H1 (cell line): Measurements from ENCODE around the gene ZNF556. TPM values are rescaled to one million over a fixed set of nuclear protein-coding genes. Genes with fewer than 3 reads are reported as not detected.

ENCODE experiments used
- CTCF ChIA-PET: fragments of 300-600 bp; sonication (Branson Sonifier 250); formaldehyde crosslinking; loops from one replicate; lab custom pipeline; 2021; ENCODE audit not compliant: partially characterized antibody; lab: Charles Lee
- POLR2A ChIA-PET: fragments of 300-600 bp; sonication (Branson Sonifier 250); formaldehyde crosslinking; loops from one replicate; lab custom pipeline; 2021; ENCODE audit warnings: inconsistent platforms; ENCODE audit not compliant: partially characterized antibody; lab: Charles Lee
- DNase-seq, 2 experiments: peaks; one replicate each; pipeline versions ENCODE4 v3.0.0 to v3.0.0-alpha.2; 2010 to 2022; ENCODE audit warnings: low spot score in 2 of 2, low read depth in 1 of 2, mixed read lengths in 1 of 2
- FAIRE-seq: peaks from 2 replicates; lab custom pipeline; 2011; peaks lifted over from hg19 to GRCh38; lab: Jason Lieb, UNC
- H2AFZ ChIP-seq: 2 replicates; pipeline ENCODE4 v1.8.1; 2012; ENCODE audit warnings: low read length, inconsistent platforms
- H2AK5ac ChIP-seq: 2 replicates; pipeline ENCODE4 v1.6.1; 2013; ENCODE audit warnings: low read depth, low read length
- H2BK120ac ChIP-seq: replicated peaks from 2 replicates; pipeline ENCODE3; 2013; ENCODE audit warnings: low read depth, low read length, inconsistent platforms
- H2BK12ac ChIP-seq: 2 replicates; pipeline ENCODE4 v1.6.1; 2013; ENCODE audit warnings: low read depth, low read length
- H2BK15ac ChIP-seq: 2 replicates; pipeline ENCODE4 v1.6.1; 2013; ENCODE audit warnings: low read length
- H2BK20ac ChIP-seq: 2 replicates; pipeline ENCODE4 v1.6.1; 2013; ENCODE audit warnings: low read length
- H2BK5ac ChIP-seq: 2 replicates; pipeline ENCODE4 v1.6.1; 2013; ENCODE audit warnings: low read depth, low read length
- H3K14ac ChIP-seq: 2 replicates; pipeline ENCODE4 v1.6.1; 2013; ENCODE audit warnings: inconsistent platforms; ENCODE audit not compliant: insufficient read length
- H3K18ac ChIP-seq: 2 replicates; pipeline ENCODE4 v1.6.1; 2013; ENCODE audit warnings: low read length; ENCODE audit errors: extremely low read depth
- H3K23ac ChIP-seq: 2 replicates; pipeline ENCODE4 v1.6.1; 2013; ENCODE audit warnings: inconsistent platforms; ENCODE audit not compliant: insufficient read length
- H3K23me2 ChIP-seq: 2 replicates; pipeline ENCODE4 v1.6.1; 2013; ENCODE audit warnings: low read depth, low read length
- H3K27ac ChIP-seq: 2 replicates; pipeline ENCODE4 v1.6.1; 2011; ENCODE audit warnings: low read depth, low read length, inconsistent platforms
- H3K27me3 ChIP-seq, 4 experiments: replicated peaks in 1 of 4; 1 replicate in 1 of 4; 2 replicates in 3 of 4; pipeline versions ENCODE4 v1.6.1 to v1.8.1; 2011 to 2013; ENCODE audit warnings: low read length in 3 of 4, mild to moderate bottlenecking in 3 of 4, inconsistent platforms in 2 of 4, mixed read lengths in 2 of 4, moderate library complexity in 1 of 4; ENCODE audit not compliant: control insufficient read depth in 3 of 4, insufficient read depth in 3 of 4; ENCODE audit errors: extremely low read depth in 1 of 4
- H3K36me3 ChIP-seq, 4 experiments: 2 replicates each; pipeline versions ENCODE4 v1.6.1 to v1.8.1; 2011 to 2013; ENCODE audit warnings: mild to moderate bottlenecking in 4 of 4, low read length in 3 of 4, moderate library complexity in 2 of 4, control low read depth in 1 of 4, inconsistent platforms in 1 of 4; ENCODE audit not compliant: insufficient read depth in 4 of 4, control insufficient read depth in 2 of 4
- H3K4ac ChIP-seq: replicated peaks from 2 replicates; pipeline ENCODE3; 2013; ENCODE audit warnings: low read length, low read depth, mixed read lengths, inconsistent platforms; ENCODE audit not compliant: insufficient read length
- H3K4me1 ChIP-seq, 4 experiments: replicated peaks in 1 of 4; 1 replicate in 1 of 4; 2 replicates in 3 of 4; pipeline versions ENCODE4 v1.6.1 to v1.8.1; 2011 to 2013; ENCODE audit warnings: low read length in 3 of 4, inconsistent platforms in 2 of 4, mixed read lengths in 1 of 4; ENCODE audit not compliant: insufficient read depth in 4 of 4, control insufficient read depth in 3 of 4
- H3K4me2 ChIP-seq, 2 experiments: 2 replicates each; pipeline versions ENCODE4 v1.6.1 to v1.8.1; 2011 to 2013; ENCODE audit warnings: low read depth in 2 of 2, low read length in 2 of 2, control low read depth in 1 of 2, inconsistent platforms in 1 of 2, mild to moderate bottlenecking in 1 of 2; ENCODE audit not compliant: insufficient read depth in 1 of 2
- H3K4me3 ChIP-seq, 4 experiments: fragments of 200-600, 300-600 bp in 1 of 4; sonication (generic), shearing (Covaris generic), sonication (Bioruptor Twin) in 1 of 4; 2 replicates each; pipeline versions ENCODE4 v1.5.1 to v1.8.1; 2011 to 2016; ENCODE audit warnings: low read length in 4 of 4, low read depth in 3 of 4, control low read depth in 2 of 4, inconsistent platforms in 2 of 4, mild to moderate bottlenecking in 2 of 4, mixed read lengths in 1 of 4, moderate library complexity in 1 of 4; ENCODE audit not compliant: insufficient read depth in 2 of 4; ENCODE audit errors: extremely low read depth in 1 of 4
- H3K56ac ChIP-seq: replicated peaks from 2 replicates; pipeline ENCODE3; 2013; ENCODE audit warnings: low read depth, mild to moderate bottlenecking, mixed read lengths, low read length, inconsistent platforms; ENCODE audit not compliant: insufficient read length
- H3K79me1 ChIP-seq: 2 replicates; pipeline ENCODE4 v1.6.1; 2013; ENCODE audit warnings: low read depth, low read length, control low read depth
- H3K79me2 ChIP-seq, 2 experiments: 2 replicates each; pipeline versions ENCODE4 v1.6.1 to v1.8.1; 2012 to 2013; ENCODE audit warnings: low read length in 2 of 2, mild to moderate bottlenecking in 2 of 2, inconsistent platforms in 1 of 2; ENCODE audit not compliant: insufficient read depth in 2 of 2, control insufficient read depth in 1 of 2
- H3K9ac ChIP-seq, 4 experiments: replicated peaks in 1 of 4; 1 replicate in 1 of 4; 2 replicates in 3 of 4; pipeline versions ENCODE4 v1.6.1 to v1.8.1; 2011 to 2013; ENCODE audit warnings: low read depth in 3 of 4, low read length in 3 of 4, control low read depth in 2 of 4, mild to moderate bottlenecking in 2 of 4, moderate library complexity in 2 of 4, inconsistent platforms in 1 of 4; ENCODE audit errors: extremely low read depth in 1 of 4
- H3K9me3 ChIP-seq, 2 experiments: 2 replicates each; pipeline versions ENCODE4 v1.6.1 to v1.8.1; 2012 to 2013; ENCODE audit warnings: mild to moderate bottlenecking in 2 of 2, moderate library complexity in 2 of 2, control low read depth in 1 of 2, inconsistent platforms in 1 of 2, low read depth in 1 of 2, low read length in 1 of 2, mixed read lengths in 1 of 2; ENCODE audit not compliant: insufficient read depth in 2 of 2
- H4K20me1 ChIP-seq, 2 experiments: replicated peaks in 1 of 2; 2 replicates each; pipeline versions ENCODE3 to v1.8.1; 2011 to 2013; ENCODE audit warnings: inconsistent platforms in 2 of 2, low read length in 2 of 2, mild to moderate bottlenecking in 1 of 2; ENCODE audit not compliant: insufficient read depth in 2 of 2, control insufficient read depth in 1 of 2
- H4K5ac ChIP-seq: 2 replicates; pipeline ENCODE4 v1.6.1; 2013; ENCODE audit warnings: low read length, low read depth, mixed read lengths, inconsistent platforms; ENCODE audit not compliant: insufficient read length
- H4K8ac ChIP-seq: 2 replicates; pipeline ENCODE4 v1.8.0; 2013; ENCODE audit warnings: mild to moderate bottlenecking, moderate library complexity, low read length, inconsistent platforms; ENCODE audit not compliant: insufficient read depth; ENCODE audit errors: extremely low read depth
- H4K91ac ChIP-seq: replicated peaks from 2 replicates; pipeline ENCODE3; 2013; ENCODE audit warnings: low read length, mixed read lengths, inconsistent platforms; ENCODE audit not compliant: insufficient read length
- CTCF ChIP-seq, 3 experiments: IDR thresholded peaks; 1 replicate in 2 of 3; 2 replicates in 1 of 3; pipeline versions ENCODE4 v1.5.1 to v1.6.1; 2011; ENCODE audit warnings: low read length in 3 of 3, mild to moderate bottlenecking in 3 of 3, inconsistent platforms in 2 of 3, low read depth in 1 of 3, moderate library complexity in 1 of 3; ENCODE audit not compliant: insufficient read depth in 1 of 3; ENCODE audit errors: control extremely low read depth in 1 of 3
- E2F6 ChIP-seq: IDR thresholded peaks from 2 replicates; pipeline ENCODE4 v1.6.1; 2012; ENCODE audit warnings: inconsistent platforms
- EZH2 ChIP-seq: fragments of 200-600 bp; sonication (generic); IDR thresholded peaks from 2 replicates; pipeline ENCODE4 v1.7.1; 2012; ENCODE audit warnings: low read depth, mild to moderate bottlenecking, moderate library complexity, low read length, inconsistent platforms; ENCODE audit not compliant: severe bottlenecking
- GTF2F1 ChIP-seq: IDR thresholded peaks from 2 replicates; pipeline ENCODE4 v1.6.1; 2012; ENCODE audit warnings: low read depth, low read length, improper control_type of control experiment, borderline replicate concordance
- KDM4A ChIP-seq: IDR thresholded peaks from one replicate; pipeline ENCODE4 v1.7.1; 2012; ENCODE audit warnings: low read depth, mild to moderate bottlenecking, moderate library complexity, low read length, inconsistent platforms; ENCODE audit not compliant: severe bottlenecking
- RXRA ChIP-seq: IDR thresholded peaks from 2 replicates; pipeline ENCODE4 v1.6.1; 2011; ENCODE audit warnings: low read depth, mild to moderate bottlenecking, low read length, moderate library complexity; ENCODE audit not compliant: insufficient read depth
- SP2 ChIP-seq: IDR thresholded peaks from 2 replicates; pipeline ENCODE4 v1.6.1; 2012; ENCODE audit warnings: mild to moderate bottlenecking, low read length, inconsistent platforms
- TAF7 ChIP-seq: optimal IDR thresholded peaks from 2 replicates; pipeline ENCODE3; 2011; ENCODE audit warnings: low read depth, mild to moderate bottlenecking, inconsistent platforms, low read length, moderate library complexity, borderline replicate concordance
- WGBS, 2 experiments: shearing (Covaris generic) in 1 of 2; methylation state at CpG; one replicate each; pipeline versions ENCODE4 v1.1.6 to v1.1.7; 2013 to 2015; ENCODE audit warnings: low lambda C conversion rate in 2 of 2, mixed read lengths in 2 of 2, inconsistent platforms in 1 of 2, low coverage in 1 of 2, missing lambda C conversion rate in 1 of 2; ENCODE audit not compliant: insufficient replicate concordance in 2 of 2, insufficient coverage in 1 of 2, insufficient read length in 1 of 2; ENCODE audit errors: extremely low coverage in 1 of 2, missing lambda C conversion rate in 1 of 2; 5-methylcytosine and 5-hydroxymethylcytosine counted together
- polyA plus RNA-seq, 7 experiments: library from polyadenylated mRNA; depleted of rRNA in 3 of 7; stranded (reverse) in 5 of 7; unstranded in 2 of 7; fragments of >200 nt in 5 of 7; fragments of 200-250 nt in 2 of 7; gene quantifications; 1 replicate in 5 of 7; 2 replicates in 1 of 7; 4 replicates in 1 of 7; pipeline versions ENCODE4 v1.2.1 to v1.2.3, GENCODE V29; 2011 to 2013; ENCODE audit warnings: missing spikeins in 2 of 7, mixed read lengths in 2 of 7
- total RNA-seq: library from RNA; stranded (reverse); fragmentation: NEBNext Ultra II Directional; extraction: Animal tissue kit (Norgen Biotek cat#: 25700); gene quantifications from 2 replicates; pipeline ENCODE4 v1.2.1, GENCODE V29; 2021

ZNF556 gene
- total and polyA plus RNA-seq, 2 of the 8 experiments (the other 6 are each of a cell fraction or from before 2014, with no cell fraction given), result not detected

GRCh38 chr19:2885736-2886135, 18.6 kb downstream of the ZNF556 start:
- Histone ChIP-seq H3K56ac (no peak overlapping the region), H3K79me2 (no peaks in the 10 kb centered on the region), H4K20me1 (no peaks in the 10 kb centered on the region), H3K4me3 (no peak overlapping the region), H2BK120ac (no peak overlapping the region), H3K18ac (no peak overlapping the region), H3K23ac (no peak overlapping the region), H3K27ac (no peak overlapping the region), H3K23me2 (no peaks in the 10 kb centered on the region), H3K9me3 (peaks cover 11 to 37% of the 10 kb centered on the region in 2 experiments; a peak in 3 of 4 replicates), H3K14ac (no peak overlapping the region), H2BK15ac (no peak overlapping the region), H3K27me3 (no peaks in the 10 kb centered on the region), H2BK20ac (no peak overlapping the region), H3K4me2 (no peak overlapping the region), H4K91ac (no peak overlapping the region), H3K4me1 (no peaks in the 10 kb centered on the region), H3K9ac (no peak overlapping the region), H4K8ac (no peak overlapping the region), H2AFZ (no peak overlapping the region), H3K79me1 (no peaks in the 10 kb centered on the region), H2AK5ac (no peak overlapping the region), H3K4ac (no peak overlapping the region), H4K5ac (no peak overlapping the region), H2BK5ac (no peak overlapping the region), H3K36me3 (no peaks in the 10 kb centered on the region), H2BK12ac (no peak overlapping the region)
- POLR2A ChIA-PET, result no interaction called here
- CTCF ChIA-PET, result interaction anchor here (0.6 to 2.8 kb wide), 2 partner anchors 236 to 754 kb away, joined by 4 to 12 read pairs; no protein-coding TSS in a partner anchor
- DNase-seq (no peak), FAIRE-seq (no peak)
- 84% methylated on average over 17 of the region's 17 CpGs; no CpG with 5 or more reads in 1 of the 2 experiments for WGBS, 2 experiments
- no peak for TF ChIP-seq KDM4A
- TF ChIP-seq TAF7, result no peak
- no peak for TF ChIP-seq E2F6
- TF ChIP-seq GTF2F1, result no peak
- TF ChIP-seq CTCF (IDR thresholded peaks at IDR 0.05; ENCODE audit: control extremely low read depth in 1 of 3, insufficient read depth in 1 of 3, low read depth in 1 of 3, low read length in 3 of 3), result no peak
- TF ChIP-seq EZH2, result no peak
- TF ChIP-seq RXRA, result no peak
- TF ChIP-seq SP2, result no peak
